ENCODE measurements around the gene ADPRH.

Gene ADPRH

DNA sequence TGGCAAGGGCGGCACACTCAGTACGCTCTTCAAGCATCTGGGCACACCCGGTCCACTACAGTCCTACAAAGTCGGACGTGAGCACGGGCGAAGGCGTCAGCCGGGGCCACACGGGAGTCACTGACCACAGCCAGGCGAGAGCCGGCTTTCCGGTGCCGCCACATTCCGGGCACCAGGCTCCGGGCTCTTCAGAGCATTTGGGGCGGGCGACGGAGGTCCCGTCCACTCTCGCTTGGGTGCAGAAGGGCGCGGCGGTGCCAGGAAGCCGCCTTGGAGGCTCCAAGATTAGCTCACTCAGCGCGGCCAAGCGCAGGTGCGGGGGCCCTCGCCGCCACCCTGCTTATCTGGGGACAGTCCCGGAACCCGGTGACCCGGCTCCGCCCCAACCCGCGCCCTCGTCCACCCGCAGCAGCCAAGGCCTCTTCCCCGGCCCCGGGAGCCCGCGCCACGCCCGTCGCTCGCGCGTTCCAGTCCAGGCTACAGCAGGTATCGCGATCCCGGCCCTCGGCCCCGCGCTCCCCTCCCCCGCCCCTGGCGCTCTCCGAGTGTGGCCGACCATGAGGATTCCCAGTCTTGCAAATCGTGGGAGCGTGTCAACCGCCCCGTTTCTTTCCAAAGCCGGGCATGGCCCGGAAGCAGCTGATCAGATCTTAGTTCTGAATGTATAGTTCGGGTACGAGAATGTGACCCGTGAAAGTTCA, at the start of gene ADPRH:
TSS of gene ADPRH (plus strand) at position 127 of the 701 bp plus-strand sequence. CDS start 2,678 bp downstream, outside the sequence.
- H3K9me3 ChIP-seq (ENCODE audit: insufficient read depth, low read depth, low read length) = no peaks in the 10 kb centered on the region
- TF ChIP-seq, protein P1, sequence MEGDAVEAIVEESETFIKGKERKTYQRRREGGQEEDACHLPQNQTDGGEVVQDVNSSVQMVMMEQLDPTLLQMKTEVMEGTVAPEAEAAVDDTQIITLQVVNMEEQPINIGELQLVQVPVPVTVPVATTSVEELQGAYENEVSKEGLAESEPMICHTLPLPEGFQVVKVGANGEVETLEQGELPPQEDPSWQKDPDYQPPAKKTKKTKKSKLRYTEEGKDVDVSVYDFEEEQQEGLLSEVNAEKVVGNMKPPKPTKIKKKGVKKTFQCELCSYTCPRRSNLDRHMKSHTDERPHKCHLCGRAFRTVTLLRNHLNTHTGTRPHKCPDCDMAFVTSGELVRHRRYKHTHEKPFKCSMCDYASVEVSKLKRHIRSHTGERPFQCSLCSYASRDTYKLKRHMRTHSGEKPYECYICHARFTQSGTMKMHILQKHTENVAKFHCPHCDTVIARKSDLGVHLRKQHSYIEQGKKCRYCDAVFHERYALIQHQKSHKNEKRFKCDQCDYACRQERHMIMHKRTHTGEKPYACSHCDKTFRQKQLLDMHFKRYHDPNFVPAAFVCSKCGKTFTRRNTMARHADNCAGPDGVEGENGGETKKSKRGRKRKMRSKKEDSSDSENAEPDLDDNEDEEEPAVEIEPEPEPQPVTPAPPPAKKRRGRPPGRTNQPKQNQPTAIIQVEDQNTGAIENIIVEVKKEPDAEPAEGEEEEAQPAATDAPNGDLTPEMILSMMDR (conservative IDR thresholded peaks at IDR 0.05; ENCODE audit: low read length) = no peak
- TF ChIP-seq EZH2phosphoT487 (IDR thresholded peaks at IDR 0.05; ENCODE audit: borderline replicate concordance) = no peak
- H3K9me2 ChIP-seq (replicated peaks; ENCODE audit: low read depth, low read length) = no peaks in the 10 kb centered on the region
- no peak within 1 kb of the TSS for H3K9ac ChIP-seq (ENCODE audit: low read depth, low read length, poor library complexity, severe bottlenecking)
- no peaks in the 10 kb centered on the region for H3K36me3 ChIP-seq (ENCODE audit: insufficient read depth, low read length)
- no peaks in the 10 kb centered on the region for H3F3A ChIP-seq (ENCODE audit: low read depth)
- H3K79me2 ChIP-seq (ENCODE audit: insufficient read depth, low read length) = no peaks in the 10 kb centered on the region
- H3K4me3 ChIP-seq (ENCODE audit: low read length, poor library complexity, severe bottlenecking) = peak within 1 kb of the TSS; percentile 38
- H3K4me2 ChIP-seq (ENCODE audit: low read depth, low read length, poor library complexity, severe bottlenecking) = peak within 1 kb of the TSS; percentile 7
- H3K27me3 ChIP-seq (ENCODE audit: insufficient read depth, low read length, poor library complexity, severe bottlenecking) = peaks cover 6% of the 10 kb centered on the region
- no peaks in the 10 kb centered on the region for H3K4me1 ChIP-seq (ENCODE audit: insufficient read depth, low read length, poor library complexity, severe bottlenecking)
- H4K20me1 ChIP-seq (ENCODE audit: insufficient read depth, low read length, poor library complexity, severe bottlenecking) = no peaks in the 10 kb centered on the region
- H2AFZ ChIP-seq (ENCODE audit: low read length) = peak within 1 kb of the TSS; percentile 59

DNA sequence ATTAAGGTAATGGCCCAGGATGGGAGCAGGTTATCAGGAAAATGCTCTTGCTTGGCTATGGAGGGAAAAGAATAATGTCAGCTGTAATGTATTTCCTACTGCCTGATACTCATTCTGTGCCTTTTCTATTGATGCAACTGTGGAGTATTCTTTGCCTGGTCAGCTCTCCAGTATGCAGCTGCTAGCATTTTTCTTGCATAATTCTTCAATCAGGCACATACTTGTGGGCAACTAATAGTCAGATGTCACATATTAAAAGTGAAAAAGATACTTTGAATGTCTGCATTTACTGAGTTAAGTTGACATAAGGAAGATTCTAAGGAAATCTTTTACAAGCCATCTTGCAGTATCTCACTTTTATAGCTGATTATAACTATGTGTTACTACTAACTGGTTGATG, 49.4 kb upstream of the ADPRH start:
- Histone ChIP-seq H3K27me3 (ENCODE audit: insufficient read depth, low read length, poor library complexity, severe bottlenecking) (no peaks in the 10 kb centered on the region), H4K20me1 (ENCODE audit: insufficient read depth, low read length, poor library complexity, severe bottlenecking) (no peaks in the 10 kb centered on the region), H3K9me3 (ENCODE audit: insufficient read depth, low read depth, low read length) (no peaks in the 10 kb centered on the region), H3K9me2 (replicated peaks; ENCODE audit: low read depth, low read length) (no peaks in the 10 kb centered on the region), H3K36me3 (ENCODE audit: insufficient read depth, low read length) (no peaks in the 10 kb centered on the region), H2AFZ (ENCODE audit: low read length) (no peak overlapping the region), H3F3A (ENCODE audit: low read depth) (no peaks in the 10 kb centered on the region), H3K4me2 (ENCODE audit: low read depth, low read length, poor library complexity, severe bottlenecking) (no peak overlapping the region), H3K79me2 (ENCODE audit: insufficient read depth, low read length) (no peaks in the 10 kb centered on the region), H3K4me3 (ENCODE audit: low read length, poor library complexity, severe bottlenecking) (no peak overlapping the region), H3K4me1 (ENCODE audit: insufficient read depth, low read length, poor library complexity, severe bottlenecking) (no peaks in the 10 kb centered on the region), H3K9ac (ENCODE audit: low read depth, low read length, poor library complexity, severe bottlenecking) (no peak overlapping the region)
- TF ChIP-seq, protein P1 (conservative IDR thresholded peaks at IDR 0.05; ENCODE audit: low read length) = no peak
- TF ChIP-seq EZH2phosphoT487 (IDR thresholded peaks at IDR 0.05; ENCODE audit: borderline replicate concordance) = no peak

DNA sequence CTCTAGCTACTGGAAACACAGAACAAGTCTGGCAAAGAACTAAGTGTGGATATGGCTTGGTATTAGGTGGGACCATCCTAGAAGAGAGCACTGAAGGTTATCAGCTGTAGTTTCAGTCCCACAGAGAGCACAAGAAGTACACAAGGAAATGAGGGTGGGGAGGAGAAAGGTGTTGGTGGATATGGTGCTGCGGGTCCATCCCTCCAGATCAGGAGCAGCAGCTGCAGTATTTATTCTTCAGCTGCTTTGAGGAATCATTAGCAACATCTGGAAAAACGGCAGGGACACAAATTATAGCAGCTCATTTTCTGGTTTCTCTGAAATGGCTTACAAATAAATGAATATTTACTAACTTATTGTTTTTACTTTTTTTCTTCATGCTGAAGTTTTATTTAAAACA, 48.8 kb upstream of the ADPRH start:
- Histone ChIP-seq H3K79me2 (ENCODE audit: insufficient read depth, low read length) (no peaks in the 10 kb centered on the region), H3K9me2 (replicated peaks; ENCODE audit: low read depth, low read length) (no peaks in the 10 kb centered on the region), H2AFZ (ENCODE audit: low read length) (no peak overlapping the region), H3K9me3 (ENCODE audit: insufficient read depth, low read depth, low read length) (no peaks in the 10 kb centered on the region), H3K4me3 (ENCODE audit: low read length, poor library complexity, severe bottlenecking) (no peak overlapping the region), H3K27me3 (ENCODE audit: insufficient read depth, low read length, poor library complexity, severe bottlenecking) (no peaks in the 10 kb centered on the region), H3K36me3 (ENCODE audit: insufficient read depth, low read length) (no peaks in the 10 kb centered on the region), H3F3A (ENCODE audit: low read depth) (no peaks in the 10 kb centered on the region), H3K4me2 (ENCODE audit: low read depth, low read length, poor library complexity, severe bottlenecking) (no peak overlapping the region), H3K9ac (ENCODE audit: low read depth, low read length, poor library complexity, severe bottlenecking) (no peak overlapping the region), H3K4me1 (ENCODE audit: insufficient read depth, low read length, poor library complexity, severe bottlenecking) (no peaks in the 10 kb centered on the region), H4K20me1 (ENCODE audit: insufficient read depth, low read length, poor library complexity, severe bottlenecking) (no peaks in the 10 kb centered on the region)
- TF ChIP-seq, protein P1 (conservative IDR thresholded peaks at IDR 0.05; ENCODE audit: low read length) = no peak
- TF ChIP-seq EZH2phosphoT487 (IDR thresholded peaks at IDR 0.05; ENCODE audit: borderline replicate concordance) = no peak

Measured in Loucy (cell line).